Fibroblast of pulmonary artery (primary cell): ENCODE measurements around the gene PPM1M.

Source experiments
- DNase-seq: peaks from one replicate; pipeline ENCODE4 v3.0.0-alpha.2; 2010; ENCODE audit warnings: low read depth
- H3K4me3 ChIP-seq: replicated peaks from 2 replicates; pipeline ENCODE4 v1.5.1; 2011; ENCODE audit warnings: low read depth, mild to moderate bottlenecking, control low read depth, low read length, moderate library complexity
- CTCF ChIP-seq: IDR thresholded peaks from 2 replicates; pipeline ENCODE4 v1.5.1; 2011; ENCODE audit warnings: mild to moderate bottlenecking, control low read depth, low read length, inconsistent platforms; ENCODE audit errors: missing control alignments

The PPM1M gene

GRCh38 chr3:52226229-52226817 is 19.2 kb upstream of the PPM1M start:
- no peak overlapping the region for H3K4me3 ChIP-seq
- no peak for TF ChIP-seq CTCF
- DNase-seq: no peak

DNA sequence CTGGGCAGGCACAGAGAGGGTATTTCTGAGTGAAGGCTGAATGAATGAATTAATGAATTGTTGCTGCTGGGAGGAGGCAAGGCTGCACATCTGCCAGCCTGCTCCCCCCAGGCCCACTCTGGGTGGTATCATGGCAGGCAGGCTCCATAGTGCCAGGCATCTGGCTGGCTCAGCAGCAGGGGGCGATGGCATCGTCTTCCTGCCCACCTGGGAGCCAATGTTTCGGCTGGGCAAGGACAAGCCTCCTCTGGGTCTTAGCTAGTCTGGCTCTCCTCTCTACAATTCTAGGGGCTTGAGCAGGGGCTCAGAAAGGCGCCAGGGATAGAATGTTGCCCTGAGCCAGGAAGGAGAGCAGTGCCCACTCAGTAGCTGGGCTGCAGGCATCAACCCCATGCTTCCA is 18.4 kb upstream of the PPM1M start:
- no peak overlapping the region for H3K4me3 ChIP-seq
- no peak for DNase-seq
- TF ChIP-seq CTCF: no peak

DNA sequence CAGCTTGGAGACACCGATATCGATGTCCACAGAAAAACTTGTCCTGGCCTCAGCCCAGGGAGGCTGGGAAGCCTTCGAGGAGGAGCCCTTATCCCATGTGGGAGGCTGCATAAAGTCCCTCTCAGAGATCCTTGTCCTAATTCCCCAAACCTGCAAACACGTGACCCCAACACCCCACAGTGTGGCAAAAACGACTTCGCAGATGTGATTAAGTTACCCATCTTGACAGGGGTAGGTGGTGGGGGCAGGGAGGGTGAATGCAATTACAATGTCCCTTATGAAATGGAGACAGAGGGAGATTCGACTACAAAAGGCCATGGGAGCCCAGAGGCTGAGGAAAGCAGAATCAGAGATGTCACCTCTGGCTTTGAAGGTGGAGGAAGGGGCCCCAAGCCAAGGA is 17.8 kb upstream of the PPM1M start:
- no peak for TF ChIP-seq CTCF
- no peak for DNase-seq
- no peak overlapping the region for H3K4me3 ChIP-seq

- TF ChIP-seq CTCF: no peak
- DNase-seq: no peak
- no peak overlapping the region for H3K4me3 ChIP-seq
These were observed 17.3 kb upstream of the PPM1M start for GRCh38 chr3:52228266-52228665.

- no peak overlapping the region for H3K4me3 ChIP-seq
- no peak for DNase-seq
- TF ChIP-seq CTCF: no peak
These were observed 16.7 kb upstream of the PPM1M start for GRCh38 chr3:52228751-52229291.

GRCh38 chr3:52229656-52230055 is 15.9 kb upstream of the PPM1M start:
- no peak for DNase-seq
- no peak for TF ChIP-seq CTCF
- H3K4me3 ChIP-seq: no peak overlapping the region

- no peak overlapping the region for H3K4me3 ChIP-seq
- DNase-seq: no peak
- no peak for TF ChIP-seq CTCF
These were observed 15.1 kb upstream of the PPM1M start for GRCh38 chr3:52230461-52230860.
